HepG2 (cell line): ENCODE data around the gene PYGO2. TPM values are rescaled to one million over a fixed set of nuclear protein-coding genes. Genes with fewer than 3 reads are reported as not detected.

Experiments used
- ARID3A ChIP-seq: IDR thresholded peaks from 2 replicates; pipeline ENCODE4 v1.6.1; 2012; ENCODE audit warnings: low read depth, low read length, improper control_type of control experiment
- ASH2L ChIP-seq: fragments of 300-600, 200-600 bp; sonication (generic); IDR thresholded peaks from 2 replicates; pipeline ENCODE4 v1.7.0; 2017; ENCODE audit warnings: low read depth, mild to moderate bottlenecking, moderate library complexity, mixed read lengths, low read length; ENCODE audit not compliant: insufficient read length
- ATF5 ChIP-seq: sonication (generic); formaldehyde crosslinking; IDR thresholded peaks from 2 replicates; pipeline ENCODE4 v1.4.0; 2020; ENCODE audit warnings: mild to moderate bottlenecking, low read depth, missing genetic modification reagents
- CBX2 ChIP-seq, 2 experiments: fragments of 200-600 bp in 1 of 2; sonication (generic); formaldehyde crosslinking in 1 of 2; IDR thresholded peaks; 2 replicates each; pipeline versions ENCODE4 v1.7.0 to v1.8.1; 2018 to 2022; ENCODE audit warnings: low read depth in 2 of 2, low read length in 1 of 2, mild to moderate bottlenecking in 1 of 2, missing genetic modification reagents in 1 of 2
- EP300 ChIP-seq, 3 experiments: sonication (generic) in 1 of 3; formaldehyde crosslinking in 1 of 3; IDR thresholded peaks; 2 replicates each; pipeline versions ENCODE4 v1.5.1 to v1.6.1; 2011 to 2020; ENCODE audit warnings: low read depth in 2 of 3, low read length in 2 of 3, borderline replicate concordance in 1 of 3, improper control_type of control experiment in 1 of 3, mild to moderate bottlenecking in 1 of 3, missing genetic modification reagents in 1 of 3, moderate library complexity in 1 of 3
- GATAD2A ChIP-seq: IDR thresholded peaks from 2 replicates; pipeline ENCODE4 v1.6.1; 2016
- ISX ChIP-seq: sonication (generic); formaldehyde crosslinking; conservative IDR thresholded peaks from 2 replicates; pipeline ENCODE4 v1.5.0; 2020; ENCODE audit warnings: missing genetic modification reagents
- JDP2 ChIP-seq: sonication (generic); formaldehyde crosslinking; IDR thresholded peaks from 2 replicates; pipeline ENCODE4 v1.8.1; 2022; ENCODE audit warnings: missing genetic modification reagents, borderline replicate concordance
- NFYB ChIP-seq: sonication (generic); formaldehyde crosslinking; IDR thresholded peaks from 2 replicates; pipeline ENCODE4 v1.4.0; 2020; ENCODE audit warnings: missing genetic modification reagents
- PPARG ChIP-seq: conservative IDR thresholded peaks from 2 replicates; pipeline ENCODE4 v1.6.1; 2016; ENCODE audit warnings: missing biosample characterization, missing genetic modification reagents
- PRMT3 ChIP-seq: sonication (generic); formaldehyde crosslinking; IDR thresholded peaks from 2 replicates; pipeline ENCODE4 v1.8.1; 2022; ENCODE audit warnings: low read depth, mild to moderate bottlenecking, moderate library complexity, missing genetic modification reagents, borderline replicate concordance
- REL ChIP-seq: sonication (generic); formaldehyde crosslinking; conservative IDR thresholded peaks from 2 replicates; pipeline ENCODE4 v1.8.0; 2022; ENCODE audit warnings: mild to moderate bottlenecking, missing genetic modification reagents, moderate library complexity
- RXRB ChIP-seq: IDR thresholded peaks from 2 replicates; pipeline ENCODE4 v1.6.1; 2016; ENCODE audit warnings: borderline replicate concordance, missing genetic modification reagents, missing compliant biosample characterization
- SETDB1 ChIP-seq: sonication (generic); formaldehyde crosslinking; IDR thresholded peaks from 2 replicates; pipeline ENCODE4 v1.5.1; 2020; ENCODE audit warnings: missing genetic modification reagents, mild to moderate bottlenecking, borderline replicate concordance
- SRY ChIP-seq: sonication (generic); formaldehyde crosslinking; IDR thresholded peaks from 2 replicates; pipeline ENCODE4 v1.8.0; 2022; ENCODE audit warnings: mild to moderate bottlenecking, missing genetic modification reagents
- TRIM22 ChIP-seq: fragments of 450-650 bp; IDR thresholded peaks from 2 replicates; pipeline ENCODE4 v1.6.1; 2017
- ZBTB3 ChIP-seq: sonication (generic); formaldehyde crosslinking; IDR thresholded peaks from 2 replicates; pipeline ENCODE4 v1.4.0; 2020; ENCODE audit warnings: low read depth, mild to moderate bottlenecking, moderate library complexity, missing genetic modification reagents, borderline replicate concordance
- ZFP36L2 ChIP-seq: sonication (generic); formaldehyde crosslinking; IDR thresholded peaks from 2 replicates; pipeline ENCODE4 v1.4.0; 2020; ENCODE audit warnings: missing genetic modification reagents
- ZMYM3 ChIP-seq: sonication (generic); formaldehyde crosslinking; IDR thresholded peaks from 2 replicates; pipeline ENCODE4 v1.5.1; 2020; ENCODE audit warnings: mild to moderate bottlenecking, missing genetic modification reagents
- ZNF121 ChIP-seq: sonication (generic); formaldehyde crosslinking; IDR thresholded peaks from 2 replicates; pipeline ENCODE4 v1.5.0; 2020; ENCODE audit warnings: mild to moderate bottlenecking, missing genetic modification reagents
- ZNF160 ChIP-seq: sonication (generic); formaldehyde crosslinking; IDR thresholded peaks from 2 replicates; pipeline ENCODE4 v1.8.0; 2022; ENCODE audit warnings: mild to moderate bottlenecking, inconsistent platforms, missing genetic modification reagents
- ZNF20 ChIP-seq: sonication (generic); formaldehyde crosslinking; IDR thresholded peaks from 2 replicates; pipeline ENCODE4 v1.4.0; 2020; ENCODE audit warnings: mild to moderate bottlenecking, moderate library complexity, missing genetic modification reagents
- ZNF225 ChIP-seq: sonication (generic); formaldehyde crosslinking; IDR thresholded peaks from 2 replicates; pipeline ENCODE4 v1.4.0; 2020; ENCODE audit warnings: mild to moderate bottlenecking, missing genetic modification reagents
- ZNF317 ChIP-seq: sonication (generic); formaldehyde crosslinking; IDR thresholded peaks from 2 replicates; pipeline ENCODE4 v1.5.0; 2020; ENCODE audit warnings: mild to moderate bottlenecking, missing genetic modification reagents
- ZNF530 ChIP-seq: sonication (generic); formaldehyde crosslinking; IDR thresholded peaks from 2 replicates; pipeline ENCODE4 v1.5.0; 2020; ENCODE audit warnings: low read depth, mild to moderate bottlenecking, missing genetic modification reagents
- ZNF747 ChIP-seq: sonication (generic); formaldehyde crosslinking; IDR thresholded peaks from 2 replicates; pipeline ENCODE4 v1.8.1; 2023; ENCODE audit warnings: missing genetic modification reagents, mild to moderate bottlenecking, borderline replicate concordance
- ZNF780A ChIP-seq: sonication (generic); formaldehyde crosslinking; IDR thresholded peaks from 2 replicates; pipeline ENCODE4 v1.8.0; 2022; ENCODE audit warnings: mild to moderate bottlenecking, missing genetic modification reagents, moderate library complexity
- ZNF83 ChIP-seq: sonication (generic); formaldehyde crosslinking; IDR thresholded peaks from 2 replicates; pipeline ENCODE4 v1.4.0; 2020; ENCODE audit warnings: missing genetic modification reagents, mild to moderate bottlenecking, borderline replicate concordance
- polyA plus RNA-seq, 8 experiments: library from polyadenylated mRNA; depleted of rRNA in 3 of 8; stranded (reverse) in 7 of 8; unstranded in 1 of 8; fragments of >200 nt; fragmentation: Illumina TruSeq in 4 of 8; extraction: Trizol in 4 of 8; gene quantifications; 2 replicates each; pipeline versions ENCODE4 v1.2.1 to v1.2.3, GENCODE V29; 2011 to 2016; ENCODE audit warnings: low read depth in 4 of 8, missing spikeins in 1 of 8, mixed read lengths in 1 of 8; ENCODE audit not compliant: insufficient read depth in 1 of 8
- total RNA-seq, 5 experiments: library from RNA; depleted of rRNA; stranded (reverse); fragments of >200 nt; fragmentation: Illumina TruSeq; extraction: Trizol; gene quantifications; 2 replicates each; pipeline ENCODE4 v1.2.3, GENCODE V29; 2016; ENCODE audit warnings: low read depth in 1 of 5

Gene PYGO2
- total and polyA plus RNA-seq, 2 of the 13 experiments (the other 11 are each of a cell fraction or from before 2014, with no cell fraction given), result 20.3 to 21.8 TPM

GRCh38 chr1:155002464-155003226 lies 41.1 kb upstream of the PYGO2 start, which contains the start of gene ZBTB7B (continued):
- TF ChIP-seq GATAD2A (CRISPR knock-in tag) (no peak), ISX (CRISPR knock-in tag) (no peak), NFYB (CRISPR knock-in tag) (no peak), ZNF780A (no peak), ZNF160 (CRISPR knock-in tag) (no peak), SETDB1 (CRISPR knock-in tag) (no peak), SRY (CRISPR knock-in tag) (no peak), ZNF121 (CRISPR knock-in tag) (no peak), PPARG (CRISPR knock-in tag) (no peak), ZNF225 (CRISPR knock-in tag) (no peak), RXRB (no peak), ARID3A (no peak), CBX2 (IDR thresholded peaks at IDR 0.05; ENCODE audit: low read depth, low read length) (no peak), CBX2 (CRISPR knock-in tag; IDR thresholded peaks at IDR 0.05; ENCODE audit: low read depth) (no peak), ZBTB3 (no peak), ZNF317 (no peak), PRMT3 (CRISPR knock-in tag) (no peak), ZNF83 (CRISPR knock-in tag) (no peak), EP300 (IDR thresholded peaks at IDR 0.05; ENCODE audit: low read depth in 2 of 2, low read length in 2 of 2) (no peak), EP300 (CRISPR knock-in tag; IDR thresholded peaks at IDR 0.05; ENCODE audit: borderline replicate concordance) (no peak), ASH2L (no peak), REL (CRISPR knock-in tag) (no peak), TRIM22 (no peak), ATF5 (CRISPR knock-in tag) (no peak), ZMYM3 (CRISPR knock-in tag) (no peak), ZFP36L2 (CRISPR knock-in tag) (no peak), ZNF747 (CRISPR knock-in tag) (no peak), JDP2 (no peak; the same call in 1 of the 2 replicates), ZNF530 (CRISPR knock-in tag) (no peak), ZNF20 (CRISPR knock-in tag) (no peak)
